ENCODE measurements around the gene USP17L17.
"Not testable (repeated sequence)": the region's sequence is repeated elsewhere in the genome, so short reads cannot be mapped to it uniquely, and the experiment has no call there.

USP17L17 gene

GRCh38 chr4:9267319-9267718, 23.6 kb downstream of the USP17L17 start, which contains the start of gene USP17L22:
TSS of gene USP17L22 (plus strand) at chr4:9267619. CDS start at chr4:9267619, 0 bp downstream.
- H3K36me3 ChIP-seq; H3K4me3 ChIP-seq; H3K27ac ChIP-seq; H3K27me3 ChIP-seq; DNase-seq; H3K4me1 ChIP-seq; H3K9me3 ChIP-seq; intact Hi-C loops (cut with DNase I; ENCODE audit: low total_unique reads): not testable (repeated sequence)

- H3K27me3 ChIP-seq; H3K4me1 ChIP-seq; H3K9me3 ChIP-seq; H3K36me3 ChIP-seq; intact Hi-C loops (cut with DNase I; ENCODE audit: low total_unique reads); H3K27ac ChIP-seq; H3K4me3 ChIP-seq: not testable (repeated sequence)
- peak; percentile 76 to 79 for DNase-seq
These were observed 28.0 kb downstream of the USP17L17 start for GRCh38 chr4:9271719-9272118.

All from tibial artery (tissue), 4 donors.